22Rv1 (cell line): ENCODE measurements around the gene SPEM2.

Source experiments
- ZFX ChIP-seq: fragments of 450-650 bp; IDR thresholded peaks from 2 replicates; pipeline ENCODE4 v1.6.1; 2017; ENCODE audit warnings: antibody characterized with exemption, borderline replicate concordance
- TF ChIP-seq, protein P1 (sequence below): fragments of 450-650 bp; IDR thresholded peaks from 2 replicates; pipeline ENCODE4 v1.5.1; 2017; ENCODE audit warnings: mild to moderate bottlenecking

DNA sequence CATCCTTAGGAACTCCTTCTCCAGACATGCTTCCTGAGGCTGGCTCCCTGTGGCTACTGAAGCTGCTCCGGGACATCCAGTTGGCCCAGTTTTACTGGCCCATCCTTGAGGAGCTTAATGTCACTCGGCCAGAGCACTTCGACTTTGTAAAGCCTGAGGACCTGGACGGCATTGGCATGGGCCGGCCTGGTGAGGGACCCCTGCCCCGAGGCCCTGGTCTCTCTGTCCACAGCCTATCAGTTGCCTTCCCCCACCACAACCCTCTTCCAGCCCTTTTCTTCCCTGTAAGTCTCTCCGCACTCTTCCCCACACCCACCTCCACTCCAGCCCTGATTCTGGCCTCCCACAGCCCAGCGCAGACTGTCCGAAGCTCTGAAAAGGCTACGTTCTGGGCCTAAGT is 42.5 kb upstream of the SPEM2 start:
- TF ChIP-seq, protein P1, sequence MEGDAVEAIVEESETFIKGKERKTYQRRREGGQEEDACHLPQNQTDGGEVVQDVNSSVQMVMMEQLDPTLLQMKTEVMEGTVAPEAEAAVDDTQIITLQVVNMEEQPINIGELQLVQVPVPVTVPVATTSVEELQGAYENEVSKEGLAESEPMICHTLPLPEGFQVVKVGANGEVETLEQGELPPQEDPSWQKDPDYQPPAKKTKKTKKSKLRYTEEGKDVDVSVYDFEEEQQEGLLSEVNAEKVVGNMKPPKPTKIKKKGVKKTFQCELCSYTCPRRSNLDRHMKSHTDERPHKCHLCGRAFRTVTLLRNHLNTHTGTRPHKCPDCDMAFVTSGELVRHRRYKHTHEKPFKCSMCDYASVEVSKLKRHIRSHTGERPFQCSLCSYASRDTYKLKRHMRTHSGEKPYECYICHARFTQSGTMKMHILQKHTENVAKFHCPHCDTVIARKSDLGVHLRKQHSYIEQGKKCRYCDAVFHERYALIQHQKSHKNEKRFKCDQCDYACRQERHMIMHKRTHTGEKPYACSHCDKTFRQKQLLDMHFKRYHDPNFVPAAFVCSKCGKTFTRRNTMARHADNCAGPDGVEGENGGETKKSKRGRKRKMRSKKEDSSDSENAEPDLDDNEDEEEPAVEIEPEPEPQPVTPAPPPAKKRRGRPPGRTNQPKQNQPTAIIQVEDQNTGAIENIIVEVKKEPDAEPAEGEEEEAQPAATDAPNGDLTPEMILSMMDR: no peak
- no peak for TF ChIP-seq ZFX
